ENCODE data around the gene CLMN. TPM values are rescaled to one million over a fixed set of nuclear protein-coding genes. Genes with fewer than 3 reads are reported as not detected.
A peak's percentile ranks its signal among the peaks of the same experiment; 100 is the strongest.

CLMN gene
- total RNA-seq, 4 donors from 2014 or later, result 6.5 to 10.0 (median 7.9) TPM

DNA sequence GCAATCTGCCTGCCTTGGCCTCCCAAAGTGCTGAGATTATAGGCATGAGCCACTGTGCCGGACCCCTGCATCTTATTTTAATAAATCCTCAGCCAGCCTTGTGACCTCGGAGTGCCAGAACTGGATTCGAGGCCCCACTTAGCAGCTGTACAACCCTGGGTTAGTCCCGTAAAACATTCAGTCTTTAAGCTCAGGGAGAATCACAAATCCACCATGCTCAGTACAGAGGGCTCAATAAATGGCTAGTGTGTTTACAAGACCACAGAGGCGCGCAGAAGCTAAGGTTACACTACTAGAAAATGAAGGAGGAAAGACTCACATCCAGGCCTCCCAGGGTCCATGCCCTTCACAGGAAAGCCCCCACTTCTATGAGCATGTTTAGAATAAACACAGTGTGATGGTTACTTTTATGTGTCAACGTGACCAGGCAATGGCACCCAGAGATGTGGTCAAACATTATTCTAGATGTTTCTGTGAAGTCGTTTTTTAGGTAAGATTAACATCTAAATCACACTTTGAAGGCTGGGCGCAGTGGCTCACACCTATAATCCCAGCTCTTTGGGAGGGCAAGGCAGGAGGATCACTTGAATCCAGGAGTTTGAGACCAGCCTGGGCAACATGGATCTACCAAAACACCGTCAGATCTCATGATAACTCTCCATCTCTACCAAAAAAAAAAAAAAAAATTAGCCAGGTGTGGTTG, 55.3 kb downstream of the CLMN start:
- 92% methylated on average over 10 of the region's 10 CpGs for WGBS

GRCh38 chr14:95263527-95264231, 56.0 kb downstream of the CLMN start:
- H3K9me3 ChIP-seq, result no peaks in the 10 kb centered on the region
- intact Hi-C loops (cut with DNase I), result no loop called here
- H3K4me1 ChIP-seq, result peaks cover 22 to 35% (median 28%) of the 10 kb centered on the region in 4 donors
- no peaks in the 10 kb centered on the region for H3K36me3 ChIP-seq
- no peak overlapping the region for H3K27ac ChIP-seq (replicated peaks in 1 of 4)
- no peak for DNase-seq (ENCODE audit: extremely low spot score)
- WGBS, result 96% methylated on average over 7 of the region's 7 CpGs
- TF ChIP-seq CTCF (IDR thresholded peaks at IDR 0.05) (no peak), POLR2AphosphoS5 (IDR thresholded peaks at IDR 0.05) (no peak), EP300 (IDR thresholded peaks at IDR 0.05) (no peak), POLR2A (IDR thresholded peaks at IDR 0.05; ENCODE audit: low read depth) (no peak)
- H3K27me3 ChIP-seq, result no peaks in the 10 kb centered on the region
- no peak overlapping the region for H3K4me3 ChIP-seq

More for the DNA sequence above, 55.3 kb downstream of the CLMN start:
- Histone ChIP-seq H3K36me3 (no peaks in the 10 kb centered on the region), H3K27me3 (no peaks in the 10 kb centered on the region), H3K4me3 (no peak overlapping the region), H3K27ac (replicated peaks in 1 of 4) (no peak overlapping the region), H3K9me3 (no peaks in the 10 kb centered on the region), H3K4me1 (peaks cover 22 to 29% (median 27%) of the 10 kb centered on the region in 4 donors)
- intact Hi-C loops (cut with DNase I), result no loop called here
- no peak for TF ChIP-seq EP300 (IDR thresholded peaks at IDR 0.05)
- no peak for TF ChIP-seq CTCF (IDR thresholded peaks at IDR 0.05)
- no peak for TF ChIP-seq POLR2A (IDR thresholded peaks at IDR 0.05; ENCODE audit: low read depth)
- TF ChIP-seq POLR2AphosphoS5 (IDR thresholded peaks at IDR 0.05), result no peak
- no peak for DNase-seq (ENCODE audit: extremely low spot score)

GRCh38 chr14:95262511-95262891, 57.2 kb downstream of the CLMN start:
- H3K36me3 ChIP-seq, result no peaks in the 10 kb centered on the region
- TF ChIP-seq CTCF (IDR thresholded peaks at IDR 0.05), result no peak
- TF ChIP-seq EP300 (IDR thresholded peaks at IDR 0.05), result no peak
- TF ChIP-seq POLR2AphosphoS5 (IDR thresholded peaks at IDR 0.05), result no peak
- no peak overlapping the region for H3K27ac ChIP-seq (replicated peaks in 1 of 4)
- no peaks in the 10 kb centered on the region for H3K27me3 ChIP-seq
- H3K9me3 ChIP-seq, result no peaks in the 10 kb centered on the region
- 92% methylated on average over 3 of the region's 3 CpGs for WGBS
- peaks cover 22 to 38% (median 28%) of the 10 kb centered on the region in 4 donors for H3K4me1 ChIP-seq
- no peak overlapping the region for H3K4me3 ChIP-seq
- no peak for DNase-seq (ENCODE audit: extremely low spot score)
- intact Hi-C loops (cut with DNase I), result no loop called here

- no peaks in the 10 kb centered on the region for H3K27me3 ChIP-seq
- H3K36me3 ChIP-seq, result no peaks in the 10 kb centered on the region
- H3K9me3 ChIP-seq, result no peaks in the 10 kb centered on the region
- 75% methylated on average over 8 of the region's 16 CpGs for WGBS
- intact Hi-C loops (cut with DNase I), result no loop called here
- H3K4me3 ChIP-seq, result no peak overlapping the region
- TF ChIP-seq POLR2AphosphoS5 (IDR thresholded peaks at IDR 0.05) (no peak), POLR2A (IDR thresholded peaks at IDR 0.05; ENCODE audit: low read depth) (no peak), EP300 (IDR thresholded peaks at IDR 0.05) (no peak), CTCF (IDR thresholded peaks at IDR 0.05) (no peak)
- H3K4me1 ChIP-seq, result peaks cover 22 to 38% (median 28%) of the 10 kb centered on the region in 4 donors
- peak overlapping the region in 2 of 4 donors; percentile 4 to 42 for H3K27ac ChIP-seq (replicated peaks in 1 of 4)
- no peak for DNase-seq (ENCODE audit: extremely low spot score)
Observed at GRCh38 chr14:95261616-95262510, 57.8 kb downstream of the CLMN start.

Measured in esophagus muscularis mucosa (tissue), 4 donors.